Cardiac muscle cell (in vitro differentiated cells and primary cell): ENCODE measurements around the gene ENOX1. TPM values are rescaled to one million over a fixed set of nuclear protein-coding genes. Genes with fewer than 3 reads are reported as not detected.

Source experiments
- DNase-seq, 2 donors: peaks; one replicate each; pipeline versions ENCODE4 v3.0.0 to v3.0.0-alpha.2; 2010 to 2017; ENCODE audit warnings: low read depth in 1 of 2, low spot score in 1 of 2
- H3K27ac ChIP-seq: fragments of 200-600 bp; sonication (generic); 2 replicates; pipeline ENCODE4 v1.5.1; 2016
- H3K27me3 ChIP-seq: fragments of 200-600 bp; sonication (generic); 2 replicates; pipeline ENCODE4 v1.6.0; 2016; ENCODE audit warnings: control low read depth
- H3K36me3 ChIP-seq: fragments of 200-600 bp; sonication (generic); 2 replicates; pipeline ENCODE4 v1.5.1; 2016; ENCODE audit warnings: control low read depth
- H3K4me1 ChIP-seq: fragments of 200-600 bp; sonication (generic); 2 replicates; pipeline ENCODE4 v1.8.1; 2017; ENCODE audit warnings: low read depth, mild to moderate bottlenecking, mixed run types
- H3K4me3 ChIP-seq: fragments of 200-600 bp; sonication (generic); 2 replicates; pipeline ENCODE4 v1.5.1; 2016; ENCODE audit warnings: mild to moderate bottlenecking
- H3K9me3 ChIP-seq: fragments of 200-600 bp; sonication (generic); 2 replicates; pipeline ENCODE4 v1.5.1; 2017; ENCODE audit warnings: low read depth, mild to moderate bottlenecking, control low read depth
- CTCF ChIP-seq: IDR thresholded peaks from 2 replicates; pipeline ENCODE4 v1.5.1; 2012; ENCODE audit warnings: low read depth, mild to moderate bottlenecking, low read length
- polyA plus RNA-seq: library from polyadenylated mRNA; unstranded; fragments of >200 nt; fragmentation: Nextera tagmentation; extraction: Ambion mirVana; gene quantifications from 2 replicates; pipeline ENCODE4 v1.2.1, GENCODE V29; 2016
- total RNA-seq: library from RNA; depleted of rRNA; stranded (reverse); fragments of >200 nt; gene quantifications from 2 replicates; pipeline ENCODE4 v1.2.3, GENCODE V29; 2016

The ENOX1 gene
- total and polyA plus RNA-seq, 2 experiments from 2014 or later: 2.0 to 5.1 TPM

- TF ChIP-seq CTCF: no peak
- DNase-seq: no peak
- H3K36me3 ChIP-seq: no peaks in the 10 kb centered on the region
- no peak overlapping the region for H3K4me3 ChIP-seq
- no peaks in the 10 kb centered on the region for H3K9me3 ChIP-seq
- no peaks in the 10 kb centered on the region for H3K27me3 ChIP-seq
- no peak overlapping the region for H3K27ac ChIP-seq
- H3K4me1 ChIP-seq: no peaks in the 10 kb centered on the region
Observed at GRCh38 chr13:43732726-43733125, 54.0 kb downstream of the ENOX1 start.

GRCh38 chr13:43731296-43731695 is 55.5 kb downstream of the ENOX1 start:
- TF ChIP-seq CTCF: no peak
- Histone ChIP-seq H3K4me1 (no peaks in the 10 kb centered on the region), H3K36me3 (no peaks in the 10 kb centered on the region), H3K9me3 (no peaks in the 10 kb centered on the region), H3K27me3 (no peaks in the 10 kb centered on the region), H3K4me3 (no peak overlapping the region), H3K27ac (no peak overlapping the region)
- no peak for DNase-seq

- no peaks in the 10 kb centered on the region for H3K27me3 ChIP-seq
- H3K27ac ChIP-seq: no peak overlapping the region
- H3K9me3 ChIP-seq: no peaks in the 10 kb centered on the region
- no peak for TF ChIP-seq CTCF
- H3K4me1 ChIP-seq: no peaks in the 10 kb centered on the region
- no peaks in the 10 kb centered on the region for H3K36me3 ChIP-seq
- no peak overlapping the region for H3K4me3 ChIP-seq
- peak in 1 of 2 donors; percentile 33 for DNase-seq
Observed at GRCh38 chr13:43730642-43731041, 56.1 kb downstream of the ENOX1 start.

- Histone ChIP-seq H3K4me1 (no peaks in the 10 kb centered on the region), H3K4me3 (no peak overlapping the region), H3K27ac (no peak overlapping the region), H3K27me3 (no peaks in the 10 kb centered on the region), H3K36me3 (no peaks in the 10 kb centered on the region), H3K9me3 (no peaks in the 10 kb centered on the region)
- TF ChIP-seq CTCF: no peak
- no peak for DNase-seq
Observed at GRCh38 chr13:43728421-43728820, 58.4 kb downstream of the ENOX1 start.

- no peaks in the 10 kb centered on the region for H3K36me3 ChIP-seq
- H3K9me3 ChIP-seq: no peaks in the 10 kb centered on the region
- H3K27ac ChIP-seq: no peak overlapping the region
- no peak overlapping the region for H3K4me3 ChIP-seq
- H3K27me3 ChIP-seq: no peaks in the 10 kb centered on the region
- H3K4me1 ChIP-seq: no peaks in the 10 kb centered on the region
- no peak for DNase-seq
- no peak for TF ChIP-seq CTCF
Observed at GRCh38 chr13:43727856-43728255, 58.9 kb downstream of the ENOX1 start.

GRCh38 chr13:43725460-43725859 is 61.3 kb downstream of the ENOX1 start:
- TF ChIP-seq CTCF: no peak
- DNase-seq: no peak

More at GRCh38 chr13:43725460-43725859, 61.3 kb downstream of the ENOX1 start:
- no peaks in the 10 kb centered on the region for H3K9me3 ChIP-seq
- H3K27ac ChIP-seq: no peak overlapping the region
- peaks cover 6% of the 10 kb centered on the region for H3K4me1 ChIP-seq
- no peak overlapping the region for H3K4me3 ChIP-seq
- H3K27me3 ChIP-seq: no peaks in the 10 kb centered on the region
- H3K36me3 ChIP-seq: no peaks in the 10 kb centered on the region
